ENCODE measurements around the gene LMX1A.
A peak's percentile ranks its signal among the peaks of the same experiment; 100 is the strongest.

The LMX1A gene

GRCh38 chr1:165212229-165212628 is 144.3 kb downstream of the LMX1A start:
- no peak for DNase-seq

GRCh38 chr1:165207853-165208515 is 148.5 kb downstream of the LMX1A start:
- no peak for DNase-seq

GRCh38 chr1:165205145-165205544 is 151.4 kb downstream of the LMX1A start:
- DNase-seq, result no peak

GRCh38 chr1:165204548-165204947 is 152.0 kb downstream of the LMX1A start:
- no peak for DNase-seq

- no peak for DNase-seq
These were observed 165.4 kb downstream of the LMX1A start for GRCh38 chr1:165191087-165191486.

- DNase-seq, result no peak
These were observed 166.6 kb downstream of the LMX1A start for GRCh38 chr1:165189913-165190312.

GRCh38 chr1:165189011-165189410 is 167.5 kb downstream of the LMX1A start:
- DNase-seq, result no peak

GRCh38 chr1:165187031-165188009 is 169.2 kb downstream of the LMX1A start:
- DNase-seq, result no peak

GRCh38 chr1:165185161-165185889 is 171.2 kb downstream of the LMX1A start:
- DNase-seq, result no peak

- no peak for DNase-seq
These were observed 173.5 kb downstream of the LMX1A start for GRCh38 chr1:165182975-165183374.

- DNase-seq, result no peak
These were observed 177.2 kb downstream of the LMX1A start for GRCh38 chr1:165179306-165179705.

GRCh38 chr1:165174491-165174890 is 182.0 kb downstream of the LMX1A start:
- no peak for DNase-seq

- DNase-seq, result no peak
These were observed 182.7 kb downstream of the LMX1A start for GRCh38 chr1:165173818-165174217.

GRCh38 chr1:165173409-165173808 is 183.1 kb downstream of the LMX1A start:
- no peak for DNase-seq

- DNase-seq, result no peak
These were observed 183.8 kb downstream of the LMX1A start for GRCh38 chr1:165172666-165173065.

- no peak for DNase-seq
These were observed 186.8 kb downstream of the LMX1A start for GRCh38 chr1:165169729-165170128.

GRCh38 chr1:165169028-165169427 is 187.5 kb downstream of the LMX1A start:
- no peak for DNase-seq

GRCh38 chr1:165168467-165168866 is 188.0 kb downstream of the LMX1A start:
- no peak for DNase-seq

GRCh38 chr1:165162671-165163241 is 193.8 kb downstream of the LMX1A start:
- DNase-seq, result no peak

GRCh38 chr1:165161130-165161529 is 195.4 kb downstream of the LMX1A start:
- no peak for DNase-seq

GRCh38 chr1:165153182-165153581 is 203.3 kb downstream of the LMX1A start:
- no peak for DNase-seq

- DNase-seq, result no peak
These were observed 203.8 kb downstream of the LMX1A start for GRCh38 chr1:165152727-165153126.

GRCh38 chr1:165152109-165152508 is 204.4 kb downstream of the LMX1A start:
- peak; percentile 26 for DNase-seq
